Kidney (tissue), 14 donors: ENCODE measurements around the gene MYO15B. TPM values are rescaled to one million over a fixed set of nuclear protein-coding genes. Genes with fewer than 3 reads are reported as not detected.
A peak's percentile ranks its signal among the peaks of the same experiment; 100 is the strongest.

ENCODE experiments used
- DNase-seq, 5 donors: peaks; one replicate each; pipeline ENCODE4 v3.0.0-alpha.2; 2013 to 2020
- FAIRE-seq: peaks from 2 replicates; lab custom pipeline; 2012; peaks lifted over from hg19 to GRCh38; lab: Jason Lieb, UNC
- H3K27ac ChIP-seq, 2 donors: one replicate each; pipeline ENCODE4 v1.7.0; 2013; ENCODE audit warnings: low read depth in 2 of 2, low read length in 2 of 2, inconsistent platforms in 1 of 2
- H3K27me3 ChIP-seq: one replicate; pipeline ENCODE4 v1.7.1; 2013; ENCODE audit warnings: low read length, inconsistent platforms; ENCODE audit not compliant: control insufficient read depth, insufficient read depth
- H3K36me3 ChIP-seq, 3 donors: one replicate each; pipeline versions ENCODE4 v1.7.0 to v1.7.1; 2013; ENCODE audit warnings: low read length in 3 of 3, control low read depth in 1 of 3, inconsistent platforms in 1 of 3; ENCODE audit not compliant: insufficient read depth in 3 of 3, control insufficient read depth in 2 of 3
- H3K4me1 ChIP-seq, 3 donors: one replicate each; pipeline versions ENCODE4 v1.7.0 to v1.7.1; 2013; ENCODE audit warnings: low read length in 3 of 3, inconsistent platforms in 1 of 3, low read depth in 1 of 3; ENCODE audit not compliant: control insufficient read depth in 2 of 3, insufficient read depth in 2 of 3
- H3K4me3 ChIP-seq, 3 donors: one replicate each; pipeline versions ENCODE4 v1.7.0 to v1.8.1; 2013; ENCODE audit warnings: low read length in 3 of 3, control low read depth in 1 of 3, inconsistent platforms in 1 of 3
- H3K9ac ChIP-seq, 3 donors: one replicate each; pipeline versions ENCODE4 v1.7.0 to v1.7.1; 2013; ENCODE audit warnings: low read length in 3 of 3, control low read depth in 1 of 3, inconsistent platforms in 1 of 3
- H3K9me3 ChIP-seq, 3 donors: one replicate each; pipeline versions ENCODE4 v1.7.0 to v1.7.1; 2013; ENCODE audit warnings: low read length in 3 of 3, control low read depth in 1 of 3, inconsistent platforms in 1 of 3; ENCODE audit not compliant: control insufficient read depth in 2 of 3, insufficient read depth in 1 of 3
- intact Hi-C: fragments of 100-400 bp; cut with DNase I; formaldehyde crosslinking; loops from one replicate; pipeline ENCODE4 v1.11.1; 2022
- polyA plus RNA-seq: library from polyadenylated mRNA; stranded (reverse); fragments of 350-450 nt; fragmentation: Illumina TruSeq; extraction: RNeasy Lipid Tissue Mini Kit (QIAGEN cat#74804); gene quantifications from one replicate; pipeline ENCODE4 v1.2.3, GENCODE V29; 2014; ENCODE audit warnings: low read depth, low replicate concordance; ENCODE audit not compliant: insufficient read depth
- total RNA-seq: library from RNA; stranded (reverse); fragmentation: NEBNext Ultra II Directional; extraction: Animal tissue kit (Norgen Biotek cat#: 25700); gene quantifications from one replicate; pipeline ENCODE4 v1.2.1, GENCODE V29; 2021
- TF ChIP-seq, protein P1 (sequence below): IDR thresholded peaks from 3 replicates; pipeline ENCODE4 v1.5.1; 2012; ENCODE audit warnings: mild to moderate bottlenecking, moderate library complexity, borderline replicate concordance; ENCODE audit not compliant: insufficient read depth; ENCODE audit errors: extremely low read depth
- donor health status: control.
- donor health status: control.
- donor health status: control.
- donor health status: control.
- donor health status: control.
- donor health status: DM: yes; HTN: yes; CAD: no.
- donor health status: Normal renal cell carcinoma (clear cell type).

MYO15B gene
- total and polyA plus RNA-seq, 2 donors from 2014 or later: 139 to 286 TPM

DNA sequence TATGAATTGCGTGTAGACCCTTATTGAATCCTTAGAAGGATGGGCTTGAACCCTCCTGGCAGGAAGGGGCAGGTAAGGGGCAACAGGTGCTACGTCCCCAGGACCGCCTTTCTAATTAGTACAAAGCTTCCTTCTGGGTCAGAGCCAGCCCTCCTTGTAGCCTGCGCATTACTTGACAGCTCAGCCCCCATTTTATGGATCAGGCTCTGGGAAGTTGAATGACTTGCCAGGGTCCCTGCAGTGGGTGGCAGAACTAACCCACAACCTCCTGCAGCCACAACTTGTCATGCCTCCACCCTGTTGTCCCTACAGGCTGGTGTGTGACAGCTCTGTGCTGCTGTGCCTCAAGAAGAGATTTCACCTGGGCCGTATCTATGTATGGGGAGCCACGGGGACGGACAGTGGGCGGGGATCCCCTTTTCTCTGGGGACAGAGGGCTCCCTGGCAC, 2.7 kb downstream of the MYO15B start:
- H3K9me3 ChIP-seq: no peaks in the 10 kb centered on the region
- DNase-seq (no peak), FAIRE-seq (no peak)
- peak overlapping the region in 1 of 3 donors; percentile 56 for H3K4me3 ChIP-seq
- intact Hi-C loops: no loop called here
- peaks cover 0 to 8% (median 0%) of the 10 kb centered on the region in 3 donors for H3K36me3 ChIP-seq
- H3K27ac ChIP-seq: no peak overlapping the region
- H3K27me3 ChIP-seq: no peaks in the 10 kb centered on the region
- H3K4me1 ChIP-seq: peaks cover 0 to 9% (median 3%) of the 10 kb centered on the region in 3 donors
- no peak overlapping the region for H3K9ac ChIP-seq
- TF ChIP-seq, protein P1, sequence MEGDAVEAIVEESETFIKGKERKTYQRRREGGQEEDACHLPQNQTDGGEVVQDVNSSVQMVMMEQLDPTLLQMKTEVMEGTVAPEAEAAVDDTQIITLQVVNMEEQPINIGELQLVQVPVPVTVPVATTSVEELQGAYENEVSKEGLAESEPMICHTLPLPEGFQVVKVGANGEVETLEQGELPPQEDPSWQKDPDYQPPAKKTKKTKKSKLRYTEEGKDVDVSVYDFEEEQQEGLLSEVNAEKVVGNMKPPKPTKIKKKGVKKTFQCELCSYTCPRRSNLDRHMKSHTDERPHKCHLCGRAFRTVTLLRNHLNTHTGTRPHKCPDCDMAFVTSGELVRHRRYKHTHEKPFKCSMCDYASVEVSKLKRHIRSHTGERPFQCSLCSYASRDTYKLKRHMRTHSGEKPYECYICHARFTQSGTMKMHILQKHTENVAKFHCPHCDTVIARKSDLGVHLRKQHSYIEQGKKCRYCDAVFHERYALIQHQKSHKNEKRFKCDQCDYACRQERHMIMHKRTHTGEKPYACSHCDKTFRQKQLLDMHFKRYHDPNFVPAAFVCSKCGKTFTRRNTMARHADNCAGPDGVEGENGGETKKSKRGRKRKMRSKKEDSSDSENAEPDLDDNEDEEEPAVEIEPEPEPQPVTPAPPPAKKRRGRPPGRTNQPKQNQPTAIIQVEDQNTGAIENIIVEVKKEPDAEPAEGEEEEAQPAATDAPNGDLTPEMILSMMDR: no peak

DNA sequence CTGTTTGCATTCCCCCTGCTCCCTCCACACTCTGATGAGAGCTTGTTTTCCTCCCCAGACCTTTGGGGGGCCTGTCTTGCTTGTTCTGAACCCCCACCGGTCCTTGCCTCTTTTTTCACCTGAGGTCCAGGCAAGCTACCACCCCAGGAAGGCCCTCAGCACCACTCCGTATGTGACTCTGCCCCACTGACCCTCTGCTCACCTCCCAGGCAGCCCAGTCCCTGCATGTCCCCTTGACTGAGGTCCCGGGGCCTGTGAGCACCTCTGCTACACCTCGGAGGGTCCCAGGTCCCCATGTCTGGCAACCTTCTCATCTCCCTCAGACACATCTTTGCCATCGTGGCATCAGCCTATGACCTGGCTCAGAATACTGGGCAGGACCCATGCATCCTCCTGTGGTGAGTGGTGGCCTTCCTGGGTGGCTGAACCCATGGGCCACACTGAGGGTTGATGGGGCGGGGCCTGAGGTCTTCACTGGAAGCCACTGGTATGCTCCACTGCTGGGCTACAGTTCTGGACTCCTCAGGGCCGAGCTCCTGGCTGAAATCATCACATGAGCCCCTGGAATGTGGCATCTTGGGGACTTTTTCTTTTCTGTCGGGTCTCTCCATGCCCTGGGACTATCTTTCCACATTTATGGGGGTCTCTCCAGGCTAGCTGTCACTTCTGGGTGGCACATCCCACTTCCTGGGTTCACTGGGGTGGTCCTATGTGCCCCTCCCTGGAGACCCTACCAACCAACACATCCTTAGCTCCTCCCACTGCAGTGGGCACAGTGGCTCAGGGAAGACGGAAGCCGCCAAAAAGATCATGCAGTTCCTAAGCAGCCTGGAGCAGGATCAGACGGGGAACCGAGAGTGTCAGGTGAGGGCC, 3.5 kb downstream of the MYO15B start:
- H3K27me3 ChIP-seq: no peaks in the 10 kb centered on the region
- peaks cover 0 to 8% (median 0%) of the 10 kb centered on the region in 3 donors for H3K36me3 ChIP-seq
- peaks cover 0 to 9% (median 3%) of the 10 kb centered on the region in 3 donors for H3K4me1 ChIP-seq
- DNase-seq (no peak), FAIRE-seq (no peak)
- intact Hi-C loops: no loop called here
- no peaks in the 10 kb centered on the region for H3K9me3 ChIP-seq
- no peak overlapping the region for H3K27ac ChIP-seq
- TF ChIP-seq, protein P1: no peak
- no peak overlapping the region for H3K9ac ChIP-seq
- no peak overlapping the region for H3K4me3 ChIP-seq

DNA sequence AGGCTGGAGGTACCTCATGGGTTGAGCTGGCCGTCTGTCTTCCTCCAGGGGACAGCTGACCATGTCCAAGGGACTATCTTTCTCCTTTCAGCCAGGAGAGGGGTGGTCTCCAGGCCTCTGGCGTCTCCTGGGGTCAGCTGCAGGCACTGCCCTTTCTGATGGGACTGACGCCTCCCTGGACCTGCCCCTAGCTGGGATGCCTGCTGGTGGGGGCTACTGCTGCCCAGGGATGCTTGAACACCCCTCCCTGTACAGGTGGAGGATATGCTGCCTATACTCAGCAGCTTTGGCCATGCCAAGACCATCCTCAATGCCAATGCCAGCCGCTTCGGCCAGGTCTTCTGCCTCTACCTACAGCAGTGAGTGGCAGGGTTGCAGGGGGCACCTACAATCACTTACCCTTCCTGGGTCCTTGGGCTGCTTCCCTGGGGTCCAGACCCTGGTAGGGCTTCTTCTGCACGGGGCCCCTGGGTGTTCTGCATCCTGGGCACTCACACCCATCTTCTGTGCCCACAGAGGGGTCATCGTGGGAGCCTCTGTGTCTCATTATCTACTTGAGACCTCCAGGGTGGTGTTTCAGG, 4.2 kb downstream of the MYO15B start:
- no peak overlapping the region for H3K4me3 ChIP-seq
- H3K36me3 ChIP-seq: peaks cover 0 to 8% (median 0%) of the 10 kb centered on the region in 3 donors
- H3K9me3 ChIP-seq: no peaks in the 10 kb centered on the region
- intact Hi-C loops: no loop called here
- no peak for FAIRE-seq
- no peak for DNase-seq
- H3K27ac ChIP-seq: no peak overlapping the region
- H3K27me3 ChIP-seq: no peaks in the 10 kb centered on the region
- TF ChIP-seq, protein P1: no peak
- H3K9ac ChIP-seq: no peak overlapping the region
- H3K4me1 ChIP-seq: peaks cover 0 to 9% (median 3%) of the 10 kb centered on the region in 3 donors
